Measurements from ENCODE around the gene KLHL6. TPM values are rescaled to one million over a fixed set of nuclear protein-coding genes. Genes with fewer than 3 reads are reported as not detected.
"Not testable (repeated sequence)": the region's sequence is repeated elsewhere in the genome, so short reads cannot be mapped to it uniquely, and the experiment has no call there.

KLHL6 gene
- total RNA-seq, 1 donor from 2014 or later, result 24.7 TPM

DNA sequence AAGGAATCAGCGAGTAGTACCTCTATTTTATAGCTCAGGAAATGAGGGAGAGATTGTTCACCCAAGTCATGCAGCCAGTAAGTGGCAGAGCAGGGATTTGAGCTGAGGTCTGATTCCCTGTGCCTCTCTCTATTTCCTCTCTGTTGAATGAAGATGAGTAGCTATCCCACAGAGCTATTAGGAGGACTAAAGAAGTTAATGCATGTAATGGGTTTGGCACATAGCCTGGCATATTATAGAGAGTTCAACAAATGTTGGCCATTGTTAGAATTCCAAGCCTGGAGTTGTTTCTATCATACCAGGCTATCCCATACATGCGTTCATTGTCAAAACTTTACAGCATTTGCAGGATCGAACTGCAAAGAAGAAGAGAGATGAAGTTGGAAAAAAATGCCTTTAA lies 21.8 kb upstream of the KLHL6 start:
- ATAC-seq (no peak), DNase-seq (no peak)
- TF ChIP-seq, protein P1, sequence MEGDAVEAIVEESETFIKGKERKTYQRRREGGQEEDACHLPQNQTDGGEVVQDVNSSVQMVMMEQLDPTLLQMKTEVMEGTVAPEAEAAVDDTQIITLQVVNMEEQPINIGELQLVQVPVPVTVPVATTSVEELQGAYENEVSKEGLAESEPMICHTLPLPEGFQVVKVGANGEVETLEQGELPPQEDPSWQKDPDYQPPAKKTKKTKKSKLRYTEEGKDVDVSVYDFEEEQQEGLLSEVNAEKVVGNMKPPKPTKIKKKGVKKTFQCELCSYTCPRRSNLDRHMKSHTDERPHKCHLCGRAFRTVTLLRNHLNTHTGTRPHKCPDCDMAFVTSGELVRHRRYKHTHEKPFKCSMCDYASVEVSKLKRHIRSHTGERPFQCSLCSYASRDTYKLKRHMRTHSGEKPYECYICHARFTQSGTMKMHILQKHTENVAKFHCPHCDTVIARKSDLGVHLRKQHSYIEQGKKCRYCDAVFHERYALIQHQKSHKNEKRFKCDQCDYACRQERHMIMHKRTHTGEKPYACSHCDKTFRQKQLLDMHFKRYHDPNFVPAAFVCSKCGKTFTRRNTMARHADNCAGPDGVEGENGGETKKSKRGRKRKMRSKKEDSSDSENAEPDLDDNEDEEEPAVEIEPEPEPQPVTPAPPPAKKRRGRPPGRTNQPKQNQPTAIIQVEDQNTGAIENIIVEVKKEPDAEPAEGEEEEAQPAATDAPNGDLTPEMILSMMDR (IDR thresholded peaks at IDR 0.05), result no peak
- Histone ChIP-seq H3K36me3 (no peaks in the 10 kb centered on the region), H3K4me3 (no peak overlapping the region), H3K4me1 (peaks cover 5% of the 10 kb centered on the region), H3K9me3 (no peaks in the 10 kb centered on the region), H3K27ac (no peak overlapping the region), H3K27me3 (no peaks in the 10 kb centered on the region)
- intact Hi-C loops (cut with DNase I), result no loop called here

DNA sequence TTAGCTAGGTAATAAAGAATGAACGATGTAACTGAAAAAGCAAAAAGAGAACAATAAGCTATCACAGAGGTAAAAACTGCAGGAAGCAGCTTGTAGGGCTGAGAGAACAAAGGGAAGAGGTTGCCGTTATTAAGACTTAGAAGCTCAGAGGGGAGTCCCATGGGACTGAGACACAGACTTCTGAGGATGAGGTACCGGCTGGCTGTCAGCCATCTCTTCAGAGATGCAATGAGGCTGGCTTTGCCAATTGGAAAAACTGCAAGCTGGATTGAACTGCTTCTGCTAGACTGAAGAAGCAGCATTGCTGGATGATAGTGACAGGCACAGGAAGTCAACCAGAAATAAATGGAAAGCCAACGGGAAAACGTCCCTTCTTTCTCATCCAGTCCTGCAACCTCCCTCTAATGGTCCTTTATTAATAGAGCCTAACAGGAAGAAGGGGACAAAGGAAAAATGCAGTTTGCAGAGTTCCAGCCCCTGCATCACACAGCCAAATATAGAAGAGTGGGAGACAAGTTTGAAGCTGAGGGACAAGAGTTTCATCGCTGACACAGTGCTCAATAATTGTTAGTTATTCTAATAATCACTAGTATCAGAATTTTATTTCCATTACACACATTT lies 21.1 kb upstream of the KLHL6 start:
- TF ChIP-seq, protein P1 (IDR thresholded peaks at IDR 0.05), result no peak
- no peak overlapping the region for H3K27ac ChIP-seq
- ATAC-seq, result no peak
- intact Hi-C loops (cut with DNase I), result no loop called here
- H3K4me1 ChIP-seq, result peaks cover 5% of the 10 kb centered on the region
- no peak overlapping the region for H3K4me3 ChIP-seq
- H3K36me3 ChIP-seq, result no peaks in the 10 kb centered on the region
- no peaks in the 10 kb centered on the region for H3K9me3 ChIP-seq
- no peaks in the 10 kb centered on the region for H3K27me3 ChIP-seq
- DNase-seq, result no peak

DNA sequence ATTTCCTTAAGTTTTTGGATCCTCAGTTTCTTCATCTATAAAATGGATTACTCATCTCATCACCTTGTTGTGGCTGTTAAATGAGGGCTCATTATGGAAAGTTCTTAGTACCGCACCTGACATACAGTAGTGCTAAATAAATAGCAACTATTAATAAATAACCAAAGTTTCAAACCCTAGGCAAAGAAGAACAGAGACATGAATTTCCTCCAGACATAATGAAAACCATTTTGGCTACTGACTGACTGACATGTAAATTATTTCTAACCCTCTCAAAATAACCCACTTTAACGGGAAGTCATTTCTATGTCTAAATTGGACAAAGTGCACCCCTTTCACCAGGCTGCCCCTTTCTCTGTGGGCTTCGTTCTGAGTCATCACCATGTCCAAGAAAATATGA lies 17.4 kb upstream of the KLHL6 start:
- H3K4me3 ChIP-seq, result no peak overlapping the region
- intact Hi-C loops (cut with DNase I), result no loop called here
- no peak for ATAC-seq

DNA sequence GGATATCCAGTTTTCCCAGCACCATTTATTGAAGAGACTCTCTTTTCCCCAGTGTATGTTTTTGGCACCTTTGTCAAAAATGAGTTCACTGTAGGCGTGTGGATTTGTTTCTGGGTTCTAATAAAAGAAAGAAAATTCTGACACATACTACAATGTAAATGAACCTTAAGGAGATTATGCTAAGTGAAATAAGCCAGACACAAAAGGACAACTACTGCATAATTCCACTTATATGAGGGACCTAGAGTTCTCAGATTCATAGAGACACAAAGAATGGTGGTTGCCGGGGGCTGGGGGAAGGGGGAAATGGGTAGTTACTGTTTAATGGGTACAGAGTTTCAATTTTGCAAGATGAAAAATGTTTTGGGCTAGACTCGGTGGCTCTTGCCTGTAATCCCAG lies 14.7 kb upstream of the KLHL6 start:
- DNase-seq; H3K4me1 ChIP-seq; H3K9me3 ChIP-seq; ATAC-seq; H3K36me3 ChIP-seq; H3K27ac ChIP-seq; H3K27me3 ChIP-seq; H3K4me3 ChIP-seq; intact Hi-C loops (cut with DNase I): not testable (repeated sequence)

More for the DNA sequence above, 17.4 kb upstream of the KLHL6 start:
- Histone ChIP-seq H3K27ac (no peak overlapping the region), H3K36me3 (no peaks in the 10 kb centered on the region), H3K27me3 (no peaks in the 10 kb centered on the region), H3K4me1 (no peaks in the 10 kb centered on the region), H3K9me3 (no peaks in the 10 kb centered on the region)
- TF ChIP-seq, protein P1 (IDR thresholded peaks at IDR 0.05), result no peak
- no peak for DNase-seq

DNA sequence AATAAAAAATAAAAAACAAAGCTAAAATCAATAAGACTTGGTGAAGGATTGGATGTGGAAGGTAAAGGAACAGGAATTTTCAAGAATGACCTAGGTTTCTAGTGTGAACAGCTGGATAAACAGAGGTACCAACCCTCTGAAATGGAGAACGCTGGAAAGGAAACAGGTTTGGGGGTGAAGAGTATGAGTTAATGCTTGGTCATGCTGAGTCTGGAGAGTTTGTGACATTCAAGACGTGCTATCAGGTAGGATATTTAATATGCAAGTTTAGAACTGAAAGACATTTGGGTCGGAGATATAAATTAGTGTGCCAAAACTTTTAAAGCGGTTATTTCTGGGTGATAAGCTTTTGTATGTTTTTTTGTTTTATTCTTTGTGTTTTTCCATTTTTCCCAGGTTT lies 11.4 kb upstream of the KLHL6 start:
- Histone ChIP-seq H3K27me3 (no peaks in the 10 kb centered on the region), H3K36me3 (no peaks in the 10 kb centered on the region), H3K9me3 (no peaks in the 10 kb centered on the region), H3K4me3 (no peak overlapping the region), H3K27ac (no peak overlapping the region), H3K4me1 (no peaks in the 10 kb centered on the region)
- intact Hi-C loops (cut with DNase I), result no loop called here
- TF ChIP-seq, protein P1 (IDR thresholded peaks at IDR 0.05), result no peak
- DNase-seq (no peak), ATAC-seq (no peak)

DNA sequence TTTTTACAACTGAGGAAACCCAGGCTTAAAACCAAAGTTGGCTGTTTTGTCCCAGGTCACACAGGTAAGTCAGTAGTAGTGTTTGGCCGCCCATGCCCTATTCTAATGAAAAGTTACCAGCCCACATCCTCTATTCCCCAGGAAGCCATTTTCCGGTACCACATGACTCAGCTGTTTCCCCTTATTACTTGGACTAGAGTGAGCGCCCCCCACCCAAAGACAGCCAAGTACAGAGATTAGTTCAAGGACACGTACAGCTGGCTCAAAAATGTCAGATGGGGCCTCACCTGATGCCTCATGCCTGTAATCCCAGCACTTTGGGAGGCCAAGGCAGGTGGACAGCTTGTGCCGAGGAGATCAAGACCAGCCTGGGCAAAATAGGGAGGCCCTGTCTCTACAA lies 8.5 kb upstream of the KLHL6 start:
- TF ChIP-seq, protein P1 (IDR thresholded peaks at IDR 0.05), result no peak
- no peaks in the 10 kb centered on the region for H3K4me1 ChIP-seq
- ATAC-seq, result no peak
- no peak overlapping the region for H3K4me3 ChIP-seq
- H3K27me3 ChIP-seq, result no peaks in the 10 kb centered on the region
- no peaks in the 10 kb centered on the region for H3K36me3 ChIP-seq
- intact Hi-C loops (cut with DNase I), result no loop called here
- no peaks in the 10 kb centered on the region for H3K9me3 ChIP-seq
- H3K27ac ChIP-seq, result no peak overlapping the region
- DNase-seq, result no peak
